SK-N-SH (cell line): ENCODE measurements around the gene TEKT1. TPM values are rescaled to one million over a fixed set of nuclear protein-coding genes. Genes with fewer than 3 reads are reported as not detected.

ENCODE experiments used
- CTCF ChIA-PET: fragments of 300-600, 350-600 bp; formaldehyde crosslinking; extraction: SDS; loops from one replicate; lab custom pipeline; 2021; lab: Yijun Ruan, JAX
- POLR2A ChIA-PET: fragments of 350-600 bp; sonication (Branson Sonifier 250); formaldehyde crosslinking; extraction: SDS; loops from one replicate; lab custom pipeline; 2020; ENCODE audit warnings: antibody characterized with exemption, inconsistent platforms; lab: Yijun Ruan, JAX
- DNase-seq: peaks from one replicate; pipeline ENCODE4 v3.0.0; 2012
- H2AFZ ChIP-seq: fragments of 200-600 bp; sonication (generic); 2 replicates; pipeline ENCODE4 v1.8.1; 2016; ENCODE audit warnings: antibody characterized with exemption, mild to moderate bottlenecking, low read depth
- H3F3A ChIP-seq: fragments of 200-600 bp; sonication (generic); replicated peaks from 2 replicates; pipeline ENCODE3; 2016; ENCODE audit warnings: antibody characterized with exemption, mild to moderate bottlenecking; ENCODE audit not compliant: insufficient read depth
- H3K27ac ChIP-seq, 2 experiments: fragments of 200-500 bp in 1 of 2; fragments of 200-600 bp in 1 of 2; sonication (Bioruptor generic) in 1 of 2; sonication (generic), shearing (Covaris generic) in 1 of 2; 2 replicates each; pipeline versions ENCODE4 v1.5.1 to v1.6.1; 2014 to 2016; ENCODE audit warnings: low read depth in 2 of 2, inconsistent platforms in 1 of 2, low read length in 1 of 2, mild to moderate bottlenecking in 1 of 2, mixed read lengths in 1 of 2
- H3K27me3 ChIP-seq: fragments of 200-600 bp; sonication (generic), shearing (Covaris generic); 2 replicates; pipeline ENCODE4 v1.6.1; 2016; ENCODE audit warnings: mixed run types; ENCODE audit not compliant: insufficient read depth
- H3K36me3 ChIP-seq, 2 experiments: fragments of 200-500 bp in 1 of 2; fragments of 200-600 bp in 1 of 2; sonication (Bioruptor generic) in 1 of 2; sonication (generic) in 1 of 2; replicated peaks in 1 of 2; 2 replicates each; pipeline versions ENCODE3 to v1.5.1; 2014 to 2016; ENCODE audit warnings: low read length in 1 of 2, mild to moderate bottlenecking in 1 of 2; ENCODE audit not compliant: insufficient read depth in 2 of 2, control insufficient read depth in 1 of 2
- H3K4me1 ChIP-seq, 2 experiments: fragments of 200-500 bp in 1 of 2; fragments of 200-600 bp in 1 of 2; sonication (Bioruptor generic) in 1 of 2; sonication (generic), shearing (Covaris generic) in 1 of 2; 2 replicates each; pipeline versions ENCODE4 v1.5.1 to v1.6.1; 2014 to 2016; ENCODE audit warnings: low read depth in 1 of 2, low read length in 1 of 2, mixed run types in 1 of 2; ENCODE audit not compliant: insufficient read depth in 2 of 2, control insufficient read depth in 1 of 2
- H3K4me2 ChIP-seq: fragments of 200-600 bp; sonication (generic), shearing (Covaris generic); 2 replicates; pipeline ENCODE4 v1.6.1; 2017; ENCODE audit warnings: mixed run types
- H3K4me3 ChIP-seq, 2 experiments: fragments of 200-500 bp in 1 of 2; fragments of 200-600 bp in 1 of 2; sonication (Bioruptor generic) in 1 of 2; sonication (generic), shearing (Covaris generic) in 1 of 2; 2 replicates each; pipeline versions ENCODE4 v1.5.1 to v1.8.1; 2014 to 2016; ENCODE audit warnings: low read depth in 2 of 2, inconsistent platforms in 1 of 2, low read length in 1 of 2, mild to moderate bottlenecking in 1 of 2, mixed read lengths in 1 of 2, moderate library complexity in 1 of 2
- H3K79me2 ChIP-seq: fragments of 200-600 bp; sonication (generic); 2 replicates; pipeline ENCODE4 v1.8.1; 2017; ENCODE audit warnings: mild to moderate bottlenecking; ENCODE audit not compliant: insufficient read depth
- H3K9ac ChIP-seq: fragments of 200-600 bp; sonication (generic); 2 replicates; pipeline ENCODE4 v1.6.1; 2017; ENCODE audit warnings: mixed run types
- H3K9me2 ChIP-seq: fragments of 200-600 bp; sonication (generic); 2 replicates; pipeline ENCODE4 v1.6.1; 2017; ENCODE audit warnings: mixed run types
- H3K9me3 ChIP-seq: fragments of 200-600 bp; sonication (generic); 2 replicates; pipeline ENCODE4 v1.6.1; 2017; ENCODE audit warnings: mixed run types, mild to moderate bottlenecking, moderate library complexity
- H4K20me1 ChIP-seq: fragments of 200-600 bp; sonication (generic); 2 replicates; pipeline ENCODE4 v1.6.1; 2017; ENCODE audit warnings: mild to moderate bottlenecking, mixed run types; ENCODE audit not compliant: insufficient read depth
- EP300 ChIP-seq, 2 experiments: IDR thresholded peaks; 2 replicates each; pipeline versions ENCODE4 v1.4.0 to v1.6.1; 2012; ENCODE audit warnings: borderline replicate concordance in 1 of 2, low read depth in 1 of 2, low read length in 1 of 2
- GABPA ChIP-seq: IDR thresholded peaks from 2 replicates; pipeline ENCODE4 v1.4.0; 2012; ENCODE audit warnings: low read depth, mild to moderate bottlenecking
- NFIC ChIP-seq: IDR thresholded peaks from 2 replicates; pipeline ENCODE4 v1.4.0; 2012; ENCODE audit warnings: borderline replicate concordance
- POLR2AphosphoS5 ChIP-seq: IDR thresholded peaks from 2 replicates; pipeline ENCODE4 v1.6.1; 2012; ENCODE audit warnings: low read depth, low read length
- RCOR1 ChIP-seq: fragments of 150-350 bp; IDR thresholded peaks from 2 replicates; pipeline ENCODE4 v1.6.1; 2017; ENCODE audit warnings: antibody characterized with exemption, low read length
- SIN3A ChIP-seq: IDR thresholded peaks from 2 replicates; pipeline ENCODE4 v1.6.1; 2012; ENCODE audit warnings: low read depth, mild to moderate bottlenecking, low read length, moderate library complexity, borderline replicate concordance
- SMC3 ChIP-seq: IDR thresholded peaks from 2 replicates; pipeline ENCODE4 v1.6.1; 2012; ENCODE audit warnings: low read depth, low read length, improper control_type of control experiment
- TEAD4 ChIP-seq: IDR thresholded peaks from 2 replicates; pipeline ENCODE4 v1.4.0; 2012; ENCODE audit warnings: mild to moderate bottlenecking, borderline replicate concordance; ENCODE audit not compliant: insufficient read depth
- WGBS: methylation state at CpG from one replicate; pipeline ENCODE4 v1.1.6; 2017; ENCODE audit warnings: low lambda C conversion rate; 5-methylcytosine and 5-hydroxymethylcytosine counted together
- polyA plus RNA-seq, 3 experiments: library from polyadenylated mRNA; depleted of rRNA; stranded (reverse); fragments of >200 nt; gene quantifications; 2 replicates each; pipeline ENCODE4 v1.2.3, GENCODE V29; 2012
- TF ChIP-seq, protein P1 (sequence below): IDR thresholded peaks from 2 replicates; pipeline ENCODE4 v1.4.0; 2012; ENCODE audit warnings: low read depth, borderline replicate concordance
- TF ChIP-seq, protein P2 (sequence below): IDR thresholded peaks from 2 replicates; pipeline ENCODE4; 2012
- TF ChIP-seq, protein P3 (sequence below): IDR thresholded peaks from 2 replicates; pipeline ENCODE4 v1.6.1; 2012; ENCODE audit warnings: mild to moderate bottlenecking, low read depth, low read length, moderate library complexity
- TF ChIP-seq, protein P4 (sequence below): fragments of 150-350 bp; IDR thresholded peaks from 2 replicates; pipeline ENCODE4 v1.6.1; 2016; ENCODE audit warnings: mild to moderate bottlenecking, low read depth, low read length
- TF ChIP-seq, protein P5 (sequence below): IDR thresholded peaks from 2 replicates; pipeline ENCODE4 v1.4.0; 2012; ENCODE audit warnings: low read depth, borderline replicate concordance

The TEKT1 gene
- polyA plus RNA-seq, 1 of the 3 experiments (the other 2 are of a cell fraction), result not detected

DNA sequence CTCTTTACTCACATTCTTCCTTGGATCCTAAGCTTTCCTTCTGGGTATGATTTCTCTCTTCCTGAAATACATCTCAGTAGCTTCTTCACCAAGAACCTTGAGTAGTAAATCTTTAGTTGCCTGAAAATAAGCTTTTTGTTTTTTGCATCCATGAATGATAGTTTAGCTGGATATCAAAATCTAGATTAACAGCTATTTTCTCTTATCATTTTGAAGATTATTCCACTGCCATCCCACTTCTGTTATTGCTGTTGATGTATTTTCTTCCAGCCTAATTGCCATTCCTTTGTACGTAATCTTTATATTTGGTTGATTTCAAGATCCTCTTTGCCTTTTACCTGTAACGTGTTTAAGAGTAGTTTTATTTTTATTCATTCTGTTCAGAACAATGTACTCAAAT, 63.1 kb downstream of the TEKT1 start:
- H3K27me3 ChIP-seq, result peaks cover 32% of the 10 kb centered on the region; the same call in 1 of the 2 replicates
- H3K9ac ChIP-seq, result no peak overlapping the region
- no peaks in the 10 kb centered on the region for H3K4me1 ChIP-seq
- CTCF ChIA-PET, result no interaction called here
- no peak overlapping the region for H3K27ac ChIP-seq
- no peaks in the 10 kb centered on the region for H4K20me1 ChIP-seq
- no peaks in the 10 kb centered on the region for H3K36me3 ChIP-seq
- peaks cover 9% of the 10 kb centered on the region; the same call in 1 of the 2 replicates for H3K9me3 ChIP-seq
- WGBS, result 6% methylated on average over 2 of the region's 2 CpGs
- no peak for DNase-seq
- no peaks in the 10 kb centered on the region for H3K9me2 ChIP-seq
- no peak for TF ChIP-seq SIN3A
- no peak for TF ChIP-seq EP300 (IDR thresholded peaks at IDR 0.05; ENCODE audit: borderline replicate concordance in 1 of 2, low read depth in 1 of 2, low read length in 1 of 2)
- TF ChIP-seq, protein P1, sequence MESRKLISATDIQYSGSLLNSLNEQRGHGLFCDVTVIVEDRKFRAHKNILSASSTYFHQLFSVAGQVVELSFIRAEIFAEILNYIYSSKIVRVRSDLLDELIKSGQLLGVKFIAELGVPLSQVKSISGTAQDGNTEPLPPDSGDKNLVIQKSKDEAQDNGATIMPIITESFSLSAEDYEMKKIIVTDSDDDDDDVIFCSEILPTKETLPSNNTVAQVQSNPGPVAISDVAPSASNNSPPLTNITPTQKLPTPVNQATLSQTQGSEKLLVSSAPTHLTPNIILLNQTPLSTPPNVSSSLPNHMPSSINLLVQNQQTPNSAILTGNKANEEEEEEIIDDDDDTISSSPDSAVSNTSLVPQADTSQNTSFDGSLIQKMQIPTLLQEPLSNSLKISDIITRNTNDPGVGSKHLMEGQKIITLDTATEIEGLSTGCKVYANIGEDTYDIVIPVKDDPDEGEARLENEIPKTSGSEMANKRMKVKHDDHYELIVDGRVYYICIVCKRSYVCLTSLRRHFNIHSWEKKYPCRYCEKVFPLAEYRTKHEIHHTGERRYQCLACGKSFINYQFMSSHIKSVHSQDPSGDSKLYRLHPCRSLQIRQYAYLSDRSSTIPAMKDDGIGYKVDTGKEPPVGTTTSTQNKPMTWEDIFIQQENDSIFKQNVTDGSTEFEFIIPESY, result no peak
- TF ChIP-seq, protein P2, sequence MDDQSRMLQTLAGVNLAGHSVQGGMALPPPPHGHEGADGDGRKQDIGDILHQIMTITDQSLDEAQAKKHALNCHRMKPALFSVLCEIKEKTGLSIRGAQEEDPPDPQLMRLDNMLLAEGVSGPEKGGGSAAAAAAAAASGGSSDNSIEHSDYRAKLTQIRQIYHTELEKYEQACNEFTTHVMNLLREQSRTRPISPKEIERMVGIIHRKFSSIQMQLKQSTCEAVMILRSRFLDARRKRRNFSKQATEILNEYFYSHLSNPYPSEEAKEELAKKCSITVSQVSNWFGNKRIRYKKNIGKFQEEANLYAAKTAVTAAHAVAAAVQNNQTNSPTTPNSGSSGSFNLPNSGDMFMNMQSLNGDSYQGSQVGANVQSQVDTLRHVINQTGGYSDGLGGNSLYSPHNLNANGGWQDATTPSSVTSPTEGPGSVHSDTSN, result no peak
- TF ChIP-seq TEAD4, result no peak
- TF ChIP-seq, protein P3, sequence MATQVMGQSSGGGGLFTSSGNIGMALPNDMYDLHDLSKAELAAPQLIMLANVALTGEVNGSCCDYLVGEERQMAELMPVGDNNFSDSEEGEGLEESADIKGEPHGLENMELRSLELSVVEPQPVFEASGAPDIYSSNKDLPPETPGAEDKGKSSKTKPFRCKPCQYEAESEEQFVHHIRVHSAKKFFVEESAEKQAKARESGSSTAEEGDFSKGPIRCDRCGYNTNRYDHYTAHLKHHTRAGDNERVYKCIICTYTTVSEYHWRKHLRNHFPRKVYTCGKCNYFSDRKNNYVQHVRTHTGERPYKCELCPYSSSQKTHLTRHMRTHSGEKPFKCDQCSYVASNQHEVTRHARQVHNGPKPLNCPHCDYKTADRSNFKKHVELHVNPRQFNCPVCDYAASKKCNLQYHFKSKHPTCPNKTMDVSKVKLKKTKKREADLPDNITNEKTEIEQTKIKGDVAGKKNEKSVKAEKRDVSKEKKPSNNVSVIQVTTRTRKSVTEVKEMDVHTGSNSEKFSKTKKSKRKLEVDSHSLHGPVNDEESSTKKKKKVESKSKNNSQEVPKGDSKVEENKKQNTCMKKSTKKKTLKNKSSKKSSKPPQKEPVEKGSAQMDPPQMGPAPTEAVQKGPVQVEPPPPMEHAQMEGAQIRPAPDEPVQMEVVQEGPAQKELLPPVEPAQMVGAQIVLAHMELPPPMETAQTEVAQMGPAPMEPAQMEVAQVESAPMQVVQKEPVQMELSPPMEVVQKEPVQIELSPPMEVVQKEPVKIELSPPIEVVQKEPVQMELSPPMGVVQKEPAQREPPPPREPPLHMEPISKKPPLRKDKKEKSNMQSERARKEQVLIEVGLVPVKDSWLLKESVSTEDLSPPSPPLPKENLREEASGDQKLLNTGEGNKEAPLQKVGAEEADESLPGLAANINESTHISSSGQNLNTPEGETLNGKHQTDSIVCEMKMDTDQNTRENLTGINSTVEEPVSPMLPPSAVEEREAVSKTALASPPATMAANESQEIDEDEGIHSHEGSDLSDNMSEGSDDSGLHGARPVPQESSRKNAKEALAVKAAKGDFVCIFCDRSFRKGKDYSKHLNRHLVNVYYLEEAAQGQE, result no peak
- TF ChIP-seq, protein P4, sequence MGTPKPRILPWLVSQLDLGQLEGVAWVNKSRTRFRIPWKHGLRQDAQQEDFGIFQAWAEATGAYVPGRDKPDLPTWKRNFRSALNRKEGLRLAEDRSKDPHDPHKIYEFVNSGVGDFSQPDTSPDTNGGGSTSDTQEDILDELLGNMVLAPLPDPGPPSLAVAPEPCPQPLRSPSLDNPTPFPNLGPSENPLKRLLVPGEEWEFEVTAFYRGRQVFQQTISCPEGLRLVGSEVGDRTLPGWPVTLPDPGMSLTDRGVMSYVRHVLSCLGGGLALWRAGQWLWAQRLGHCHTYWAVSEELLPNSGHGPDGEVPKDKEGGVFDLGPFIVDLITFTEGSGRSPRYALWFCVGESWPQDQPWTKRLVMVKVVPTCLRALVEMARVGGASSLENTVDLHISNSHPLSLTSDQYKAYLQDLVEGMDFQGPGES, result no peak
- TF ChIP-seq, protein P5, sequence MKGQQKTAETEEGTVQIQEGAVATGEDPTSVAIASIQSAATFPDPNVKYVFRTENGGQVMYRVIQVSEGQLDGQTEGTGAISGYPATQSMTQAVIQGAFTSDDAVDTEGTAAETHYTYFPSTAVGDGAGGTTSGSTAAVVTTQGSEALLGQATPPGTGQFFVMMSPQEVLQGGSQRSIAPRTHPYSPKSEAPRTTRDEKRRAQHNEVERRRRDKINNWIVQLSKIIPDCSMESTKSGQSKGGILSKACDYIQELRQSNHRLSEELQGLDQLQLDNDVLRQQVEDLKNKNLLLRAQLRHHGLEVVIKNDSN, result no peak
- no peak for TF ChIP-seq GABPA
- no peak for TF ChIP-seq RCOR1
- no peak for TF ChIP-seq POLR2AphosphoS5
- TF ChIP-seq NFIC, result no peak
- no peak for TF ChIP-seq SMC3
- H3K4me3 ChIP-seq, result no peak overlapping the region
- POLR2A ChIA-PET, result no interaction called here
- no peaks in the 10 kb centered on the region for H3K79me2 ChIP-seq
- H2AFZ ChIP-seq, result no peak overlapping the region
- H3K4me2 ChIP-seq, result no peak overlapping the region
- H3F3A ChIP-seq, result no peaks in the 10 kb centered on the region
